NCI-H2107 treated with DMSO at 0.1 percent for 48 hours (cell line): ENCODE measurements around the gene SNX6.

Experiments used
- DNase-seq: peaks from one replicate; lab custom pipeline; 2025; ENCODE audit not compliant: unreplicated experiment; lab: John Stamatoyannopoulos, UW

The SNX6 gene

DNA sequence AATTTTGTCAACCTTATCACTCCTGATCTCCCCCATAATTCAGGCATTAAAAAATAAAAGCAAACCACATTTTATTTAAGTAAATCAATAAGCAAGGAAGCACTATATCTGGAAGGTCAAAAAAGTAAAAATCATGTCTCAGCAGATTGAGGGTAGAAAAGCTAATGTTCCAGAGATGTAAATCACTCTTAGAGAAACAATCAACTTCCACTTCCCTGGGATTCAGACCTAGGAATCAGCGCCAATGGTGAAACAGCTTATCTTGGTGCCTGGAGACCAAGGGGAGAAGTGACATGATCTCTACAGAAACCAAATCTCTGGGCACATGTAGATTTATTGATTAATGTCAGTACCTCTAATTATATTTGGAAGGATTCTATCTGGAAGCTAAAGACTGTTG lies 10.9 kb upstream of the SNX6 start:
- DNase-seq = no peak

DNA sequence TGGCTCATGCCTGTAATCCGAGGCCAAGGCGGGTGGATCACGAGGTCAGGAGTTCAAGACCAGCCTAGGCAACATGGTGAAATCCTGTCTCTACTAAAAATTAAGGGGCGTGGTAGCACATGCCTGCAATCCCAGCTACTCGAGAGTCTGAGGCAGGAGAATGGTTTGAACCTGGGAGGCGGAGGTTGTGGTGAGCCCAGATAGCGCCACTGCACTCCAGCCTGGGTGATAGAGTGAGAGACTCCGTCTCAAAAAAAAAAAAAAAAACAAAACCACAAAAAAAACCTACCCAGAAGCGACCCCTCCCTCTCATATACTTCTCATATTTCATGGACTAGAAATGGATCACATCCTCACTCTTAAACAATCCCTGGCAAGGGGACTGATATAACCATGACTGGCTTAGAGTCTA lies 4.4 kb upstream of the SNX6 start:
- DNase-seq = peak; percentile 68

DNA sequence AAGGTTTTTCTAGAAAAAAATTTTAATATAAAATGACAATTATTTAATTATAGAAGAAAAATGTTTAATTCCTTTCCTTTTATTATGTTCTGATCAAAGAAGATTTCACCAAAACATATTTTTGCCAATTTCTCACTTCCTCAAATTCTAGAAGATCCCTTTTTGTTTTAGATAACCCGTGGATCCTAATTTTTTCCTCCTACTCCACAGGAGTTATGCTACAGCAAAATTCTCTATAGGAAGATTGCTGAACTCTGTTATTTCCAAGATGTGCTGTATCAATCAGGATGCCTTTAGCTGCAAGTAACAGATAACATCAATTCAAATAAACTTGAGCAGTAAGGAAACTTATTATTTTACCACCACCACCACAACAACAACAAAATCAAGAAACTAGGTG lies 3.8 kb upstream of the SNX6 start:
- no peak for DNase-seq

DNA sequence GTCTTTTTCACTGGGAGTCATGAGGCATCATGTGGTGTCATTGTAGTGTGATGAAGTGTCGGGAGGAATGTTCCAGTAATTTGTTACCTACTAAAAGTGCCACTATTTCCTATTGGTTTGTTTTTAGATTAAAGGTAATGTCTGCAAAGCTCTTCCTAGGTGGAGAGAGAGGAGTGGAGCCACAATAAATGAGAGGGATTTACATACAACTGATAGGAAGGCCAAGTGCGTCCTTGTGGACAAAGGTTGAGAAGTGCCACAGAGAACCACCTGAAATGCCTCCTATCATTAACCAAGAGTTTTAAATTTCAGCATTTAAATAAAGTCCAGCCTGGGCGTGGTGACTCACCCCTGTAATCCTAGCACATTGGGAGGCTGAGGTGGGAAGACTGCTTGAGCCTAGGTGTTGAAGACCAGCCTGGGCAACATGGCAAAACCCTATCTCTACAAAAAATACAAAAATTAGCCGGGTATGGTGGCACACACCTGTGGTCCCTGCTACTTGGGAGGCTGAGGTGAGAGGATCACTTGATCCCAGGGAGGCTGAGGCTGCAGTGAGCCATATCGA lies 2.5 kb upstream of the SNX6 start:
- no peak for DNase-seq

DNA sequence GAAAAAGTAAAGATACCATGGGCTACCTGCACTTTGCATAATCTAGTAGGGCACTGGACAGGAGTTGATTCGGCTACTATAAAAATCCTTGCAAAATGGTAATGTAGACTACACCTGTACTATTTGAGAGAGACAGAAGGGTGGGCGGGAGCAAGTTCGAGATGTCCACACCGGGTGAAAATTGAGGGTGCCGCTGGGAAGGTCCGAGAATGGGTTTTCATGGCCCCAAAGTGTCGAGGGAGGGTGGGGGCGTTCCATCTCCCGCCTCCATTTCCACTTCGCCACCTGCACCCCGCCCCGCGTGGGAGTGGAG lies 648 bp downstream of the SNX6 start:
- no peak for DNase-seq

DNA sequence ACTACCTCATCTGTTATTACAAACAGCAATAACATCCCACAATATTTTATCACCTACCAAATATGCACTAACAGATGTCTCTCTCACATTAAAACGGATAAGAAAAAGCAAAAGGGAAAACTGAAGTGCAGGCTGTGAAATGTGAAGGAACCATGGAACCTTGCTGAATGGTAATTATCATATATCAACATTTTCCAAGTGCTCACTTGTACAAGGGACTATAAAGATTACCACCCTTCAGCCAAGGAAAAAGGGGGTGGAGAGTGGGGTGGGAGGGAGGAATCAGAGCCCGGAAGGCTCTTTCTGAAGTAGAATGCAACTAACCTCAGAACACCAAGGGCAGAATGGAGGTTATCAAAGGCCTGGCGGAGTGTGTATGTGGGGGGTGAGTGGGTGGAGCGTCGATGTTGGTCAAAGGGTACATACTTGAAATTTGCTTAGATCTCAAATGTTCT lies 1.2 kb downstream of the SNX6 start:
- peak; percentile 30 for DNase-seq

DNA sequence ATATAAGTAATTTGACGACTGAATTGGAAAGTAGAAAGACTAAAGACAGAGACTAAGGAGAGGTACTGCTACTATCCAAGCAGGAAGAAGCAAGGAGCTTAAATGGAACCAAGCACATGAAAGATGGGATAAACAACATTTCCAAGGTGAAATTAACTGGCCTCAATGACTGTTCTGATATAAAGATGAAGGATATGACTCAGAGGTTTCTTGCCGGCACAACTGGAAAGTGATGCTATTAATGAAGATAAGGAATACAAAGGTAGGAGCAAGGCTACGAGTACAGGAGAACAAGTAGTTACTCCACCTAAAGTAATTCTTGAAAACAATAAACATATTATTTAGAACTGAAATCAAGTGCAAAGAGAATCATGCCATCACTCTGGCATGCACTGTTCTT lies 6.4 kb downstream of the SNX6 start:
- no peak for DNase-seq

DNA sequence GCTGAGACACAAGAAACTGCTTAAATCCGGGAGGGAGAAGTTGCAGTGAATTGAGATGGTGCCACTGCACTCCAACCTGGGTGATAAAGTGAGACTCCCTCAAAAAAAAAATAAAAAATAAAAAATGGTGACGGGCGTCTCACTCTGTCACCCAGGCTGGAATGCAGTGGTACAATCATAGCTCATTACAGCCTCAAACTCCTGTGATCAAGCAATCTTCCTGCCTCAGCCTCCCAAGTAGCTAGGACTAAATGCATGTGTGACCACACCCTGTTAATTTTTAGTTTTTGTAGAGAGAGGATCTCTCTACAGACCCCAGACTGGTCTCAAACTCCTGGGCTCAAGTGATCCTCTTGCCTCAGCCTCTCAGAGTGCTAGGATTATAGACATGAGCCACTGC lies 9.1 kb downstream of the SNX6 start:
- DNase-seq = no peak

DNA sequence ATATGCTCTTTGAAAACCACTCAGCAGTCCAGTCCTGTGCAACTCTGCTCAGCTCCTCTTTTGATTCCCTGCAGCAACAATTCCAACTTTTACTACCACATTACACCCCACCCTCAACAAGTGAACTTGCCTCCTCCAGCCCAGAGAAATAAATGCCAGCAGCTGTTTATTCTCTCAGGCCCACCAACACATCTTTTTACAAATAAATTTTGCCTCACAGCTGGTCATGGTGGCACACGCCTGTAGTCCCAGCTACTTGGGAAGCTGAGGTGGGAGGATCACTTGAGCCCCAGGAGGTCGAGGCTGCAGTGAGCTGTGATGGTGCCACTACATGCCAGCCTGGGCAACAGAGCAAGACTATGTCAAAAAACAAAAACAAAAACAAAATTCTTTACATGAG lies 9.8 kb downstream of the SNX6 start:
- DNase-seq = no peak

DNA sequence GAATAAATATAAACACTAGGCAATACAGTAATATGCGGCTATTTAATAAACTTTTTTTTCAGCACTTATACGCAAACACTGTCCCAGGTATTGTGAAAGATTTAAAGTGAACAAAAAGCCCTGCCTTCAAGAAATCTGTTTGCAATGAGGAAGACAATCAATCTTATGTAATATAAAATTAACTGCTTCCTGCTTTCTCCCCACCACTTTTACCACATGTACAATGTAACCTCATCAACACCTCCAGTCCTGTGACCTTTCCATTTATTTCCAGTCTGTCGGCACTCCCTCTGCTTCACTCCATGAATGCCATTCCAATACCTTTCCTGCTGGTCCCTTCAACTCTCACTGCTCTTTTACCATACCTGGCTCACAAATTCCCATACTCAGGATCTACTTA lies 10.5 kb downstream of the SNX6 start:
- no peak for DNase-seq

DNA sequence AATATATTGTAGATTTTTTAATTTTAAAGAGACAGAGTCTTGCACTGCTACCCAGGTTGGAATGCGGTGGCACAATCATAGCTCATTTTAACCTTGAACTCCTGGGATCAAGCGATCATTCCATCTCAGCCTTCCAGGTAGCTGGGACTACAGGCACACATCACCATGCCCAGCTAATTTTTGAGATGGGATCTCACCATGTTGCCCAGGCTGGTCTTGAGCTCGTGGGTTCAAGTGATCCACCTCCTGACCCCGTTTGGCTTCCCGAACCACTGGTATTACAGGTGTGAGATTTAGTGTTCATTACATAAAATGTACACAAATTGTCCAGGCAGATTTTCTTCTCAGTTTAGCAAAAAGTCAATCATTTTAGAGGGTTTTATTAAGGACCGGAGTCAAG lies 13.6 kb downstream of the SNX6 start:
- no peak for DNase-seq

DNA sequence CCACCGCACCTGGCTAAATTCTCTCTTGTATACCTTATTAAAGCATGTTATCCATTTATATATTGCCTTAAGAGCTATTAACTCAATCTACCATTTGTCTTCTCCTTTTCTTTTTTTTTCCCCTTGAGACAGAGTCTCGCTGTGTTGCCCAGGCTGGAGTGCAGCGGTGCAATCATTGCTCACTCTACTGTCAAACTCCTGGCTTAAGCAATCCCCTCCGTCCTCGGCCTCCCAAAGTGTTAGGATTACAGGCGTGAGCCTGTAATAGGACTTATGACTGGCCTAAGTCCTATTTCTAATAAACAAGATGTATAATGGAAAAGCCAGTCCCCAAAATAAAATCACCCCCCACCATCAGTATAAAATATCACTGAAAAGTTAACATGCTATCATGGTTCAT lies 14.4 kb downstream of the SNX6 start:
- no peak for DNase-seq

DNA sequence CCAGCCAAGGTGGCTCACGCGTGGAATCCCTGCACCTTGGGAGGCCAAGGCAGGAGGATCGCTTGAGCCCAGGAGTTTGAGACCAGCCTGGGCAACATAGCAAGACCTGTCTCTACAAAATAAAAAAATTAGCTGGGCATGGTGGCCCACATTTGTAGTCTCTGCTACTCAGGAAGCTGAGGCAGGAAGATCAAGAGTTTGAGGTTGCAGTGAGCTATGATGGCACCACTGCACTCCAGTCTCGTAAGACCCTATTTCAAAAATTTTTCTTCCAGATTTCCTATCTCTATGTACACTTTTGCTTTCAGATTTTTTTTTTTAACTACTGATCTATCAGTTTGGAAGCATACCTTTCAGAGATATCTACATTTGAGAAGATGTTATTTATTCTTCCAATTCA lies 15.3 kb downstream of the SNX6 start:
- no peak for DNase-seq

DNA sequence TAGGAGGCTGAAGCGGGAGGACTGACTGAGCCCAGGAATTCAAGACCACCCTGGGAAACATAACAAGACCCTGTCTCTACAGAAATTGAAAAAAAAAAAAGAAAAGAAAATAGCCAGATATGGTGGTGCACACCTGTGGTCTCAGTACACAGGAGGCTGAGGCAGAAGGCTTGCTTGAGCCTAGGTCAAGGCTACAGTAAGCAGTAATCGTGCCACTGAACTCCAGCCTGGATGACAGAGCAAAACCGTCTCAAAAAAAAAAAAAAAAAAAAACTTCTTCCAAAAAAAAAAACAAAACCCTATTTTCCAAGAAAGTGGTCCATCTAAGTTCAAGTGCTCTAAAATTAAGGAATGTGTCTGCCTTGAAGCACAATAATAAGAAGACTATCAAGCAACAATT lies 19.8 kb downstream of the SNX6 start:
- DNase-seq = no peak

DNA sequence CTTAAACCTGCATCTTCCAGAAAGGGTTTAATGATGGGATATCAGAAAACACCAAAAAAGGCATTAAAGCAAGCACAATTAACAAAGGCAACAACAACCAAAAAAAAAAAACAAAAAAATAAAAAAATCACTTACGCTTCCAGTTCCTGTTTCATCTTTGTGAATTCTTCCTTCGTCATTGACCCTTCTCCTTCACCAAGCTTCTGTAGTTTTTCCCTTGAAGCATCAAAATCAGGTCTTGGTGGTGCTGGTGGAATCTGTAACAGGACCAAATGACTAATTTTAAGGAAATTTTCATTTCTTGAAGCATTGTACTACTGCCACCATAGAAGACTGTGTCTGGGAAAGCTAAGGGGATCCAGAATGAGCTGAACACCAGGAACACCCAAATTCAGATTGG lies 24.5 kb downstream of the SNX6 start:
- no peak for DNase-seq

DNA sequence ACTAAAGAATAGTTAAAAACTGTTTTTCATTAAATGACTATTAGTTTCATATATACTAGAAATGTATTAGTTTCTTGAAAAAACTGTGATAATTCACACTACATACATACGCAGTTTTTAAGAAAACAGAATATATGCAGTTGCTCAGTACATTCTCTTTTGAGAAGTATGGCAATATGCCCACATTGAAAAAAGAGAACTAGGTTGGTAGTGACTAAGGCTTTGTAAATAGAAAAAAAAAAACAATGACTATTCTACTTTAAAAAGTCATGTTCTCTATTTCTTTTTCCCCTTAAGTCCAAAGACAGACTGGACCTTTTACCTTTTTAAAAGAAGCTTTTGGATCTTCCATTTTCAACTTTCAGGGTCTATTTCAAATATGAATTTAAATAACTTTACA lies 25.0 kb downstream of the SNX6 start:
- DNase-seq = no peak

DNA sequence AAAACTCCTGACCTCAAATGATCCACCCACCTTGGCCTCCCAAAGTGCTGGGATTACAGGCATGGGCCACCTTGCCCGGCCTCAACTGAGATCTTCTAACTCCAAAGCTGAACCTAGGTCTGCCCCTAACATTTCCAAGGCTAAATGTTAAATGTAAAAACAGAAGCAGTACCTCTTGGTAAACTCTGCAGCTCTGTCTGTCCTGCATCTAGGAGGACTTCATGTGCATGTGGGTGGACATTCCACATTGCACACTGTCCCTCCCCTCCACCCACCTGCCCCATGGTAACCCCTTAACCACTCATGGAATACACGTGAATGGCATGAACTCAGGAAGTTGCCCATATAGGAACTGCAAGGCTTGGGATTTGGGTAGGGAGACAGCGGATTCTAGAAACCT lies 33.1 kb downstream of the SNX6 start:
- DNase-seq = no peak

DNA sequence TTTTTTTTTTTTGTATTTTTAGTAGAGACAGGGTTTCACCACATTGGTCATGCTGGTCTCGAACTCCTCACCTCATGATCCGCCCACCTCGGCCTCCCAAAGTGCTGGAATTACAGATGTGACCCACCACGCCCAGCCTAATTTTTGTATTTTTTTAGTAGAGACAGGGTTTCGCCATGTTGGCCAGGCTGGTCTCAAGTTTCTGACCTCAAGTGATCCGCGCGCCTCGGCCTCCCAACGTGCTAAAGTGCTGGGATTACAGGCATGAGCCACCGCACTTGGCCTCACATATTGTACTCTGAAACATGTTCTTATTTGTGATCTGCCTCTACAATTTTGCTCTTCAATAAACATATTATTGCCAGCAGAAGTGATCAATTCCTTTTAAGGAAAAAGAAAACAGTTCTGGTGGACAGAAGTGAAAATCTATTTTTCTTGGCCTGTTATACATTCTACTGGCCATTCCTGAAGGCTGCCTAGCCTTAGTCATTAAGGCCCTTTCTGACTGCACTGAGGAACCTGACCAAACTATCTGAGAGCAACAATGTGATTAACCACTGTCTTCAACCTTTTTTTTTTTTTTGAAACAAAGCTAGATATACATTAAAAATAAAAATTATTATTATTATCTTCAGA lies 36.1 kb downstream of the SNX6 start:
- DNase-seq = no peak

DNA sequence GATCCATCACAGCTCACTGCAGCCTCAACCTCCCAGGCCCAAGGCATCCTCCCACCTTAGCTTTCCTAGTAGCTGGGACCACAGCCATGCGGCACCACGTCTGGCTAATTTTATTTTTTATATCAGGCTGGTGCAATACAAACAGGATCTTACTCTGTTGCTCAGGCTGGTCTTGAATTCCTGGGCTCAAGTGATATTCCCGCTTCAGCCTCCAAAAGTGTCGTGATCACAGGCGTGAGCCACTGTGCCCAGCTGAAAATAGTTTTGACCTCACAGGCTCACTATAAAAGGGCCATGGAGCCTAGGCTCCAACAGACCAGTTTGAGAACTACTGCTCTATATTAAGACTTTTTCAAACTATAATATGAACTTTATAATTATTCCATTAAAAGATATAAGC lies 37.3 kb downstream of the SNX6 start:
- no peak for DNase-seq

DNA sequence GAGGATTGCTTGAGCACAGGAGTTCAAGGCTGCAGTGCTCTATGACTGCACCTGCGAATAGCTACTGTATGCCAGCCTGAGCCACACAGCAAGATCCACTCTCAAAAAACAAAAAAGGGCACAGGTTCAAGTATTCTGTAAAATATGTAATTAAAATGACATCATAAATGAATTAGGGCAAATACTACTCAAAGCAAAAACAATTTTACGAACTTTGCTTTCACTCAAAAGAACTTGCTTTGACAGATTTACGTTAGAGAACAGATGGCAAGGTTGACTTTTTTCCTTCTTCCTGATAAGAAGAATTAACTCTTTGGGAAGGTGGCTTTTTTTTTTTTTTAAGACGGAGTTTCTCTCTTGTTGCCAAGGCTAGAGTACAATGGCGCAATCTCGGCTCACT lies 46.4 kb downstream of the SNX6 start:
- no peak for DNase-seq

DNA sequence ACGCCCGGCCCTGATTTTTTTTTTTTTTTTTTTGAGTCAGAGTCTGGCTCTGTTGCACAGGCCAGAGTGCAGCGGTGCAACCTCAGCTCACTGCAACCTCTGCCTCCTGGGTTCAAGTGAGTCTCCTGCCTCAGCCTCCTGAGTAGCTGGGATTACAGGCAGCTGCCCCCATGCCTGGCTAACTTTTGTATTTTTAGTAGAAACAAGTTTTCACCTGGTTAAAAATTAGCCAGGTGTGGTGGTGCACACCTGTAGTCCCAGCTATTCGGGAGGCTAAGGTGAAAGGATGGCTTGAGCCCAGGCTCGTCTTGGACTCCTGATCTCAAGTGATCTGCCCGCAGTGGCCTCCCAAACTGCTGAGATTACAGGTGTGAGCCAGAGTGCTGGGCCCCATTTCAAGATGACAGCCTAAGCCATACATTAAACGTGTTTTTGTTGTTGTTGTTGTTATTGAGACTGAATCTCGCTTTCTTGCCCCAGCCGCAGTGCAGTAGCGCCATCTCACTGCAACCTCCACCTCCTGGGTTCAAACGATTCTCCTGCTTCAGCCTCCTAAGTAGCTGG lies 47.7 kb downstream of the SNX6 start:
- no peak for DNase-seq

DNA sequence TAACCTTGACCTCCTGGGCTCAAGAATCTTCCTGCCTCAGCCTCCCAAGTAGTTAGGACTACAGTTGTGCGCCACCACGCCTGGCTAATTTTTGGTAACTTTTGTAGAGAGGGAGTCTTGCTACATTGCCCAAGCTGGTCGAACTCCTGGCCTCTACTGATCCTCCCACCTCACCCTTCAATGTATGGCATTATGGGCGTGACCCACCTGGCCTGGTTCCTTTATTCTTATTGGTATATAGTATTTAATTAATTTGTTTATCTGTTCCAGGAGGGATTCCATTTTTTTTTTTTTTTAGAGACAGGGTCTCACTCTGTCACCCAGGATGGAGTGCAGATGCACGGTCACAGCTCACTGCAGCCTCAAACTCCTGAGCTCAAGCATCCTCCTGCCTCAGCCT lies 49.6 kb downstream of the SNX6 start:
- no peak for DNase-seq

DNA sequence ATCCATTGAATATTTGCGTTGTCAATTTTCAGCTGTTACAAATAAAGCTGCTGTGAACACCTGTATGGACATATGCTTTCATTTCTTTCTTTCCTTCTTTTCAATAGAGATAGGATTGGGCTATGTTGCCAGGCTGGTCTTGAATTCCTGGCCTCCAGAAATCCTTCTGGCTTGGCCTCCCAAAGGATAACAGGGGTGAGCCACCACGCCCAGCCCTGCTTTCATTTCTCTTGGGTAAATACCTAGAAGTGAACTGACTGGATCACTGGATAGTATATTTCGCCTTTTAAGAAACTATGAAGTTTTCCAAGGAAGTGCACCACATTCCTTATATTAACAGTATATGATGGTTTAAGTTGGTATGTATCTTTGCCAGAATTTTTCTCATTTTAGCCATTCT lies 58.2 kb downstream of the SNX6 start:
- DNase-seq = no peak
